ENCODE data around the gene LSM6.

The LSM6 gene

GRCh38 chr4:146175541-146176453 is at the start of gene LSM6:
Gene LSM6 (plus strand): TSS chr4:146175718. CDS start chr4:146182922, 7,204 bp downstream.
- peak; percentile 93 for FAIRE-seq

- no peak for FAIRE-seq
These were observed 43.1 kb upstream of the LSM6 start for GRCh38 chr4:146132445-146132844.

- FAIRE-seq = no peak
These were observed 40.6 kb upstream of the LSM6 start for GRCh38 chr4:146134761-146135445.

GRCh38 chr4:146135941-146136340 is 39.6 kb upstream of the LSM6 start:
- FAIRE-seq = no peak

- FAIRE-seq = no peak
These were observed 32.8 kb upstream of the LSM6 start for GRCh38 chr4:146142768-146143167.

- FAIRE-seq = no peak
These were observed 31.6 kb upstream of the LSM6 start for GRCh38 chr4:146143888-146144287.

- no peak for FAIRE-seq
These were observed 28.6 kb upstream of the LSM6 start for GRCh38 chr4:146146918-146147317.

GRCh38 chr4:146148021-146148420 is 27.5 kb upstream of the LSM6 start:
- FAIRE-seq = no peak

- no peak for FAIRE-seq
These were observed 21.5 kb upstream of the LSM6 start for GRCh38 chr4:146154057-146154456.

- no peak for FAIRE-seq
These were observed 20.3 kb upstream of the LSM6 start for GRCh38 chr4:146155152-146155724.

GRCh38 chr4:146158036-146158745 is 17.3 kb upstream of the LSM6 start:
- FAIRE-seq = no peak

- FAIRE-seq = no peak
These were observed 16.0 kb upstream of the LSM6 start for GRCh38 chr4:146159384-146160058.

- FAIRE-seq = no peak
These were observed 14.3 kb upstream of the LSM6 start for GRCh38 chr4:146161243-146161642.

- FAIRE-seq = no peak
These were observed 10.3 kb upstream of the LSM6 start for GRCh38 chr4:146165221-146165620.

- FAIRE-seq = no peak
These were observed 9.7 kb upstream of the LSM6 start for GRCh38 chr4:146165840-146166239.

- no peak for FAIRE-seq
These were observed 5.4 kb upstream of the LSM6 start for GRCh38 chr4:146170149-146170548.

GRCh38 chr4:146176891-146177290 is 1.4 kb downstream of the LSM6 start:
- FAIRE-seq = no peak

GRCh38 chr4:146178126-146178525 is 2.6 kb downstream of the LSM6 start:
- no peak for FAIRE-seq

- FAIRE-seq = no peak
These were observed 4.4 kb downstream of the LSM6 start for GRCh38 chr4:146179784-146180370.

- FAIRE-seq = no peak
These were observed 6.9 kb downstream of the LSM6 start for GRCh38 chr4:146182443-146182842.

- no peak for FAIRE-seq
These were observed 7.7 kb downstream of the LSM6 start for GRCh38 chr4:146183209-146183608.

GRCh38 chr4:146186041-146186440 is 10.5 kb downstream of the LSM6 start:
- no peak for FAIRE-seq

Data from G401.6 (cell line).